Measurements from ENCODE around the gene ATAD2B.
"Not testable (repeated sequence)": the region's sequence is repeated elsewhere in the genome, so short reads cannot be mapped to it uniquely, and the experiment has no call there.

The ATAD2B gene

DNA sequence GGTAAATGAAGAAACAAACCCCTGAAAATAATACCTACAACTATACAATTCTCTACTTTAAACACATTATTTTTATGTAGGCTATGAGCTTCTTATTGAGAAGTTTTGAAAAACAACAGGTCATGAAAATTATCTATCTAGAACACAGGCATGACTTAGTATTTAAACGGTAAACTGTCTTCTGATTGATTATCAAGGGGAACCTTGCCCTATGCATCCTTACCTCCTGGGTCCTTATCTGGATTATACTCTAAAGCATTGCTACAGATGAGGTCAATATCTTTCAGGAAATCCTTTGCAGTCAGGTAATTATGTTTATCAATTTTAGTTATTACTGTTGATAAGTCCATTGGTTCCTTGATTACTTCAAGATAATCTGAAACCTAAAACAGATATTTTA, 144.3 kb downstream of the ATAD2B start:
- no peak for DNase-seq

DNA sequence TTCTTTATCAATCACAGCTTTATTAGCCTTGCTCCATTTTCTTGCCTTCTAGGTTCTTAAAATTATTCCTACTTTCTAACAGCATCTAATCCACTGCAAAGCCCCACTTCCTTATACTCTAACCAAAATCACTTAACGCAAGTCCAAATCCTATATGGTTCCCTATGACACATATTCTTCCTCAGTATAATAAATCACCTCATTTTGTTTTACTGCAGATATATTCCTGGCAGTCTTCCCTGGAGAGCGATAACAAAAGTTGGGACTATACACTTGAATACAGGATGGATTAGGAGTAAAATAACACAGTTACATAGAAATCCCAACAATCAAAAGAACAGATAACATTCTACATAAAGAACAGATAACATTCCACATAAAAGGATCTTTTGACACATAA, 144.8 kb downstream of the ATAD2B start:
- no peak for DNase-seq

DNA sequence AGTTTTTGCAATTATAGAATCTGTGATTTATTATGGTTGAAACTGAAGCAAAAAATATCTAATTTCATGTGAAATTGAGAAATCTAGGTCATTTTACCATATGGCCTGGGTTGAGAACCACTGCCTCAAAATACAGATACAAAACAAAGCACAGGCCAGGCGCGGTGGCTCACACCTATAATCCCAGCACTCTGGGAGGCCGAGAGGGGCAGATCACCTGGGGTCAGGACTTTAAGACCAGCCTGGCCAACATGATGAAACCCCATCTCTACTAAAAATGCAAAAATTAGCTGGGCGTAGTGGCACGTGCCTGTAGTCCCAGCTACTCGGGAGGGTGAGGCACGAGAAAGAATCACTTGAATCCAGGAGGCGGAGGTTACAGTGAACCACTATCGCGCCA, 146.5 kb downstream of the ATAD2B start:
- not testable (repeated sequence) for DNase-seq

DNA sequence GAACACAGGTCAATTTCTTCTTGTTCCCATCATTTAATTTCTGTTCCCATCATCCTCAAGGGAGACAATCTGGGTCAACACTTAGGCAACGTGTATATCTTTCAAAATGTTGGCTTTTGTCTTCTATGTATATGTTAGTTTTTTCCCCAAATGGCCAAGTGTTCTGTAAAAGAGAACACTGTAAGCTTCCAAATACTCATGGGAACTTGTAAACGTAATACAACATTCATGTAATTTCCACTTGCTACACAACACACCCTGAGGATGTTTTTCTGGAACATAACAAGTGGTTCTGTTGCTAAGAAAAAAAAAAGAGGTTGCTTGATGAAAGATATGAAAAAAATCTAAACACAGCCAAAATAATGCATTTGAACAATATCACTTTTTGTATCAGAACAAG, 149.1 kb downstream of the ATAD2B start:
- no peak for DNase-seq

DNA sequence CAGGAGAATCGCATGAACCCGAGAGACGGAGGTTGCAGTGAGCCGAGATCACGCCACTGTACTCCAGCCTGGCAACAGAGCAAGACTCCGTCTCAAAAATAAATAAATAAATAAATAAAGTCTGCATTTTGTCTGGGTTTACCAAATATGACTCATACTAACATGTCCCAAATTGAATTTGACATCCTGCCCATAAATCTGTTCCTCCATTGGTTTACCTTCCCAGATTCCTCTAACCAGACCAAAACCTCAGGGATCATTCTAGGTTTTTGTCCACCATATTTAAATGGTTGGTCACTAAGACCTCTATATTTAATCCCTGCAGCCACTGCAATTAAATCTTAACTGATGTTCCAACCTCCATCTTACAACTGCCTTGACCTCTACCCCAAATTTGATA, 150.9 kb downstream of the ATAD2B start:
- DNase-seq = no peak

DNA sequence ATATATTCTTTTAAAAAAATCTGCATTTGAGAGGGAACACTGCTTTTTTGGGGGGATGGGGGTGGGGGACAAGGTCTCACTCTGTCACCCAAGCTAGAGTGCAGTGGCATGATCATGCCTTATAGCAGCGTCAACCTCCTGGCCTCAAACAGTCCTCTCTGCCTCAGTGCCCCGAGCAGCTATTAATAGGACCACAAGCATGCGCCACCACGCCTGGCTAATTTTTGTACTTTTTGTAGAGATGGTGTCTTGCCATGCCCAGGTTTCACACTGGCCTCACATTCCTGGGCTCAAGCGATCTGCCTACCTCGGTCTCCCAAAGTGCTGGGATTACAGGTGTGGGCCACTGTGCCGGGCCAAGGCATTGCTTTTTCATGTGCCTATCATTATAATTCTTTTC, 154.2 kb downstream of the ATAD2B start:
- DNase-seq = no peak

DNA sequence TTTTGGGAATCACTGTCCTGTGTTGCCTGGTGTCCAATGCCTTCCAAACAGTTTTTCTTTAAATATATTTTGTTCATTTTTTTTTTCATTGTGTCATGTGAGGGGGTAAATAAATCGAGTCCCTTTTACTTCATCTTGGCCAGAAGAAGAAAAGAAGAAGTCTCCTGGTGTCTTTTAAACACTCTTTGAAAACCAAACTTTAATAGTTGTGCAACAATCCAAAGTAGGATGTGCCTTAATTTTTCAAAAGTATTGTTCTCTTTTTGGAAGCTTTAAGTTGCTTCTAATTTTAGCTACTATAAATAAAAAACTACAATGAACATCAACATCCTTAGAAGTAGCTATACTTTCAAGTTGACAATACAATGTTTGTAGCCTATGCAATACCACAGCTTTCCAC, 154.9 kb downstream of the ATAD2B start:
- no peak for DNase-seq

DNA sequence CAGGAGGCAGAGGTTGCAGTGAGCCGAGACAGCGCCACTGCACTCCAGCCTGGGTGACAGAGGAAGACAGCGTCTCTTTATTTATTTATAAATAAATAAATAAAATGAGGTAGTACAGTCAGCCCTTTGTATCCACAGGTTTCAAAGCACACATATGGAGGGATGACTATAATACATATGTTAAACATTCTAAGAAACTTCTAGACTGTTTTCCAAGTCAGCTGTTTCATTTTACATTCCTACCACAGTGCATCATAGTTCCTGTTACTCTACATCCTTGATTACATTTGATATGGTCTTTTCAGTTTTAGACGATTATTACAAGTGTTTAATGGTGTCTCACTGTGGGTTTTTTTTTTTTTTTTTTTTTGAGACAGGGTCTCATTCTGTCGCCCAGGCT, 157.6 kb downstream of the ATAD2B start:
- DNase-seq = no peak

DNA sequence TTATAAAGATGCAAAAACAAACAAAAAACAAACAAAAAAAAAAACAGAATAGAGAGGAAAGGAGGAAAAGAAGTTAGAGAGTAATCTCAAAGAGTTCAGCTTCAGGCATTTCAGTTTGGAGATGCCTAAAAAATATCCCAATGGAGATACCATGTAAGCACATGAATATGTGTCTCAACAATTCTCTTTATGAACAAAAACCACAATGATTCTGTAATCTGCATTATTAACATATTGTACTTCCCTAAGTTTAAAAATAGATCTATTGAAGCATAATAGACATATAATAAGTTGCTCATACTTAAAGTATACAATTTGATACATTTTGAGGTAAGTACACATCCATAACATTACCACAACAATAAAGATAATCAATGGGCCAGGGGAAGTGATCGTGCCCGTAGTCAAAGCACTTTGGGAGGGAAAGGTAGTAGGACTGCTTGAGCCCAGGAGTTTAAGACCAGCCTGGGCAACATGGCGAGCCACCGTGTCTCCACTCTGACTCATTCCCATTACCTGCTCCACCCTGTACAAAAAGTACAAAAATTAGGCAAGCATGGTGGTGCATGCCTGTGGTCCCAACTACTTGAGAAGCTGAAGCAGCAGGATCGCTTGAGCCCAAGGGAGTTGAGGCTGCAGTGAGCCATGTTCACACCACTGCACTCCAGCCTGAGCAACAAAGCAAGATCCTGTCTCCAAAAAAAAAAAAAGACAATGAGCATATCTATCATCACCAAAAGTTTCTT, 158.9 kb downstream of the ATAD2B start:
- no peak for DNase-seq

DNA sequence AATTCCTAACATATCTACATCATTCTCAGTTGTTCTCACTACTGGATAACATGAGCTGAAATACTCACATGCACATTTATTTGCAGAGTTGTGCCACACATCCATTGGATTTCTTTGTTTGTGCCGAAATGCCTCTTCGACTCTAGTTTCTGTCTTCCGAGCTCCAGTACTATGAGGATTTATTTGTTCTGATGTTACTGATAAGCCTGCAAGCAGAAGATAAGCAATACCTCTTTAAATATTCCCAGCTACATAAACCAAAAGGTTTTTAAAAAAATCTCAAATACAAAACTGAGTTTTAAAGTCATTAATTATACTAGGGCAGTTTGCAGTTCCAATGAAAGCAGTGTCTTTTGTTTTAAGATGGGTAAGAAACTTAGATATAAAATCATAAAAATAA, 164.8 kb downstream of the ATAD2B start:
- DNase-seq = no peak

DNA sequence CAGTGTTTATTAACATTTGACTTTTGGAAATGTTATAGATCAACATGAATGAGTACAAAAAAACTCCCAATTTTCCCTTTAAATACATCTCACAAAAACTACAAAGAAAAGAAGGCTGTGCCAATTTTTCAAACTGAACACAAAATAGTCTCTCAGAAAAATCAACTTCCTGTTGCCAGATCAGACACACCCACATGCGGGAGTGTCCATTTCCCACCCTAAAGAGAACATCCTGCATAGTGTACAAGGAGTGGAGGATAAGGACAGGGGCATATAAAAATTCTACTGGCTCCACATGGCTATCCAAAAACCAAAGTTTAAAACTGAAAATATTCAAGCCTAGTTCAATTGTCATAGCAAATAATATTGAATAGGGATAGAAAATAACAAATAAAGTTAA, 165.3 kb downstream of the ATAD2B start:
- peak; percentile 5 for DNase-seq

DNA sequence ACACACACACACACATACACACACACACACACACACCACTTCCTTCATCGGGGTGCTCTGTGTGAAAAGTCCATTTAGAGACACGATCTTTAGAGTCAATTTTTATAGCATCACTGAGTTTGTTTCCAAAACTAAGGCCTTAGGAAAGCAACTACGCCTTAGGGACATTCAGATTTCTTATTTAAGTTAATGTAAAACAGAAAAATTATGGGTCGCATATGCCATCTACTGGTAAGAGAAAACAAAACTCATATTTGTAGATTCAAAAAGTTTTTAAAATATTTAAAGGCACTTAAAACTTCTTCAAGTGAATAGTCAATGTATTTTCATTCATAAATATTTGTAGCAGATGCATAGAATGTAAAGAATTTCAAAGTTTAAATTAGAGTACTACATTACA, 166.2 kb downstream of the ATAD2B start:
- peak; percentile 37 for DNase-seq

DNA sequence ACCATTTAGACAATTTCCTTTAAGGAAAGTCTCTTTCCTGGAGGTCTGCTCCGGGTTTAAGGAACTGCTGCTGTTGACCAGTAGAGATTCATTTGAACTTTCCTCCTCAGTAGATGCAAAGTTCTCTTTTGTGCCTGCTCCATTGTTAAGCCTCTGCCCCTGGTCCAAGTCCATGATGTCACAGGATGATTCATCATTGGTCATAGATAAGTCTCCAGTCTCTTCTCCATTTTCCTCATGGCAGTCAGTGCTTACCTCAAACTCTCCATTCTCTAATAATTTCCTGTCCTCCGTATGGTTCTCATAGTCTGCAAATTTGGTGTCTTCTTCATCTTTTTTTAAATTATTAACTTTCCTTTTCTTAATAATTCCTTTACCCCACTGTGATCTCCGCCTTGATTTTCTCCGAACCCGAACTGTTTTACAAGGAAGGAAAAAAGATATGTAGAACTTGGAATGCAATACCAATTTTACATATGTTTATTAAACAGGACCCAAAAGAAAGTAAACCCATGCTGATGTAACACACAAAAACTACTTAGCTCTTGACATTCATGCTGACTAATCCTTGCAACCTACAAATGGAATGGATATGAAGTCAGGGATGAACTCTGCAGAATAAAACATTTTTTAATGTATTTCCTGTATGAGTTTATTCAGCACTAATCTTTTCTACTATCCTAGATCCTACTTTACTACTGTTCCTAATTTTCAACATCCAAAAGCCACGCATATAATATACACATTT, 169.1 kb downstream of the ATAD2B start:
- DNase-seq = no peak

DNA sequence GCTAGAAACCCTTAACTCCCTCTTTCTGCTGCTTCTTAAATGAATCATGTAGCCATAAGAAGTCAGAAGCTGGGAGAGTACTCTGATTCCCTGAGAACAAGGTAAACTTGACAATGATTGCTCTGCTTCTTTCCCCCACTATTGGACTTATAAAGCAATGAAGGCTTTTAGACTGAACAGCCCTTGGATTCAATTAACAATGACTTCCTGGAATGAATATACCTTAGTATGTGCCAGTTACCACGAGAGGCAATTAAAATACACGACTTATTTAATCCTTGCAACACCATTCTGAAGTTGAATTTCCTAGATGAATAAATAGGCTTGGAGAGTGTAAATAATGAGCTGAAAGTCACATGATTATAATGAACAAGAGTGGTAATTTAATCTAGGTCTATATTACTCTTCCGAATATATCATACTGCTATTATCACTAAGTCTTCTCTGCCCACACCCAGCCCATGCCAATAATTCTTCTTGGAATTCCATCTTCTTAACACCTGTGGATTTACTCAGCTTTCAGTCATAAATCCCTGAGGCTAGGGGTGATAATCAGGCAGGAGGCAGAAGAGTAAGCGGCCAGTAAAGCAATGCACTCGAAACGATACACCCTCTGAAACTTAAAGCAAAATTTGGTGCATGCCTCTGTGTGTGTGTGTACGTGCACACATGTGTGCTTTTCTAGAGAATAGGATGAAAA, 170.2 kb downstream of the ATAD2B start:
- DNase-seq = peak; percentile 53

DNA sequence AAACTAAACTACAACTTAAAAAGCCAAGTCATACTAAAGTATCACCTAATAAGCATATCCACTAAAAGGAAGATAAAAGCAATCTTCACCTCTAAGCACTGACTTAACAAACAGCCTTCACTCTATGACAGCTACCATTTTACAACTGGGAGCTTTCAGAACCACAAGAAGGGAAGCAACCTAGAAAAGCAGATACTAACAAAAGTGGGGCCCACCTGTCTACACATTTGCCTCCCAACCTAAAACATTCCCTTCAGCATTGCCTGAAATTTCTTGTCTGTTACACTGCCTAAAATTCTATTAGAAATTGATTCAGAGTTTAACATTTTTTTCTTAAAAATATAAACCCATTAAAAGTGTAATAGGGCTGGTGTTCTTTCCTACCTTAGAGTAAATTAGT, 172.0 kb downstream of the ATAD2B start:
- DNase-seq = no peak

DNA sequence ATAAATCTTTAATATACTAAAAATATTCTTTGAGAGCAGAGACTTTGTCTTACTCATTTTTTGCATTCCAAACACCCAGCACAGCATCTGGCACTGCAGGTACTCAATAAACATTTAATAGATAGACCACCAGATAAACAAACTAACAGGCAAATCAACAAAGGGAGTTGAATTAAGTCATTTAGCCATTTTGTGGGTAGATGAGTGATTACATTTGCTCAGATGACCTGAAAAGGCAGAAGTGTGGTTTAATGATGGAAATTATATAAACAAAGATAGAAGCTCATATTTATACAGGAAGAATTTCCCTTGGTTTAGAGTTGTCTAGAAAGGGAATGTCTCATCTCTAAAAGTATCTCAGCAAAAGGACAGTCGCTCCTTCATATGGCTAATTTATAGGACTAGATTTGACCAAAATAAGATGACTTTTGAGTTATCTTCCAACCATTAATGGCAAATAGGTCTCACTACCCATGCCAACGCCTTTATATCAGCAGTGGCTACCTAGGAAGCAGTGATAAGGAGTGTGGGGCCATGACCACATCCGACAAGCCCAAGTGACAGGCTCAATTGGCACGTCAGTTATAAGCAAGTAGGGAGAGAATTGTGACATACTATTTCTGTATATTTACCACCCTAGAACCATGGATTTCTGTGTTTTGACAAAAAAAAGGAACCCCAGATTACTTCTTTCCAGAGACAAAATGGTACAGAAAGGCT, 173.5 kb downstream of the ATAD2B start:
- DNase-seq = no peak

DNA sequence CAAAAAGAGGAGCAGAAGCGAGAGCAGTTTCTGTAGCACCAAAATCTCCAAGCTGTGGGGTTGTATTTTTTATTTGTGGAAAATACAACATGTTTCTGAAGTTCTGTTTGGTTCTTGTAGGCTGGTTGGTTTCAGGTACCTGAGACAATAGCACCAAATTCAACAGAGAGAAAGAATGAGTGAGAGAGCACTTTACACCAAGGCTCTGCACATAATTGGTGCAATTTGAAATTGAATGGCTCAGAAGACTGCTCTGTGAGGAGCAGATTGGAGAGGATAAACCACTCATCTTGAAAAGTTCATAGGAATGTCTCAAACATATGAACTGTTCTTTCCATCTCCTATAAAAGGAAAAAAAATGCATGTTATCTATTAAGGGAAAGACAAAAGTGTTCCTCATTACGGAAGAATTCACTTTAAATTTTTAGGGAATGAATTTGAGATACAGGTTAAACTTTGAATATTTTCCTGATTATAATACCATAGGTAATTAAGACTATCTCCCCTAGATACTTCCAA, 175.1 kb downstream of the ATAD2B start:
- DNase-seq = no peak

DNA sequence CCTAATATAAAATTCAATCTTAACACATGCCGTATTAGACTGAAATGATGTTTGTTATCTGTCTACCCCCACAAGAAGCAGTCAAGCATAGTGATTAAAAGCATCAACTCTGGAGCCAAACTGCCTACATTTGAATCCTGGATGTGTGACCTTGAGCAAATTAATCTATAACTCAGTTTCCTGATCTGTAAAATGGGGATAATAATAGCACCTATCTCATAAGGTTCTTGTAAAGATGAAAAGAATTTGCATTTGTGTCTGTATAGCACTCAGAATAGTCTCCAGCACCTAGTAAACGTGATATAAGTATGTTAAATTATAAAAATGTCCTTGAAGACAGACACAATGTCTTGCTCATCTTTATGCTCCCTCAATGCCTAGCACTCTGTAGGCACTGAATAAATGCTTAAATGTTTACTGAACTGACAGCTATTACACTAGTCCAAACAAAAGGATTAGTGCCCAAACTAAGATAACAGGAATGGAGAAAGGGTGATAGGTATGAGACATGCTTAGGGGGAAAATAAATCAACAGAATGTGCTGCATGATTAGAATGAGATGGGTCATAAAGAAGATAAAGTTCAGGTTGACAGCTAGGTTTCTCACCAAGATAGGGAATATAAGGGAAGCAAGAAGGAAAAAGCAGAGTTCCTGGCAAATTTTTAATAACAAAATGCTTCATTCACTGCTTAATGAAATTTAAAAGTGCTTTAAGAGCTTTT, 180.6 kb downstream of the ATAD2B start:
- DNase-seq = no peak

DNA sequence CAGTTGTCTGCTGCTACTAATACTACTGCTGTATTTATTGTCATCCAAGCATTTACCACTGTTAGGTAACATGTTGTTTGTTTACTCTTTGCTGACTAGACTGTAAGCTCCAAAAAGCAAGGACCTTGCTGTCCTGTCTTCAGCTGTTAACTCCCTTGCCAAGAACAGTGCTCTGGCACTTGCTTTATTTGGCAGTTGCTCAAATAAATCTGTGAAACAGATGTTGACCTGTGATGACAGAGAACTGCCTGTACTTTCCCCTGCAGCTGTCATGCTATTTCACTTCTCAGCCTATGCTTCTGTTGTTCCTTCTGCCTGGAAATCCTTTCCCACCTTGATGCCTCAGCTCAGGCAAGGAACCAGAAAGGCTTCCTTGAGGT, 181.2 kb downstream of the ATAD2B start:
- DNase-seq = peak; percentile 73

DNA sequence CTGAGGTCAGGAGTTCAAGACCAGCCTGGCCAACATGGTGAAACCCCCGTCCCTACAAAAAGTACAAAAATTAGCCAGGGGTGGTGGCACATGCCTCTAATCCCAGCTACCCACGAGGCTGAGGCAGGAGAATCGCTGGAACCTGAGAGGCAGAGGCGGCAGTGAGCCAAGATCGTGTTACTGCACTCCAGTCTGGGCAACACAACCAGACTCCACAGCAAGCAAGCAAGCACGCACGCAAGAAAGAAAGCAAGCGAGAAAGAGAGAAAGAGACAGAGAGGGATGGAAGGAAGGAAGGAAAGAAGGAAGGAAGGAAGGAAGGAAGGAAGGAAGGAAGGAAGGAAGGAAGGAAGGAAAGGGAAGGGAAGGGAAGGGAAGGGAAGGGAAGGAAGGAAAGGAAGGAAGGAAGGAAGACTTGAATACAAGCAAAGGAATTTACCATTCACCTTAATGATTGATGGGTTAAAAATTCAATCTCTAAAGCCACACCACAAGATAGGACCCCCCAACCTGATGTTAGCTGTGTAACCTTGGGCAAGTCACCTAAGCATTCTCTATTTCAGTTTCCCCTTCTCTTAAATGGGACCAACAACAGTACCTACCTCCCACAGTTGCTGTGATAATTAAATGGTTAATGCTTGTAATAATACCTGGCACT, 181.7 kb downstream of the ATAD2B start:
- DNase-seq = no peak

DNA sequence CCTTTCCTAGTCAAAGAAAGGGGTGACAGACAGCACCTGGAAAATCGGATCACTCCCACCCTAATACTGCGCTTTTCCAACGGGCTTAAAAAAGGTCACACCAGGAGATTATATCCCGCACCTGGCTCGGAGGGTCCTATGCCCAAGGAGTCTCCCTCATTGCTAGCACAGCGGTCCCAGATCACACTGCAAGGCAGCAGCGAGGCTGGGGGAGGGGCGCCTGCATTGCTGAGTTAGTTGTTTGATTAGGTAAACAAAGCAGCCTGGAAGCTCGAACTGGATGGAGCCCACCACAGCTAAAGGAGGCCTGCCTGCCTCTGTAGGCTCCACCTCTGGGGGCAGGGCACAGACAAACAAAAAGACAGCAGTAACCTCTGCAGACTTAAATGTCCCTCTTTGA, 190.1 kb downstream of the ATAD2B start:
- not testable (repeated sequence) for DNase-seq

DNA sequence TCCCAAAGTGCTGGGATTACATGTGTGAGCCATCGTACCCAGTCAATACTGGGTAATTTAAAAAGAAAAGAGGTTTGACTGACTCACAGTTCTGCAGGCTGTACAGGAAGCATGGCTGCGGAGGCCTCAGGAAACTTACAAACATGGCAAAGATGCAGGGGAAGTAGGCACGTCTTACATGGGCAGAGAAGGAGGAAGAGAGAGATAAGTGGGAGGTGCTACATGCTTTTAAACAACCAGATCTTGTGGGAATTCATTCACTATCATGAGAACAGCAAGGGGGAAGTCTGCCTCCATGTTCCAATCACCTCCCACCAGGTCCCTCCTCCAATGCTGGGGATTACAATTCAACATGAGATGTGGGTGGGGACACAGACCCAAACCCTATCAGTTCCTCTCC, 192.5 kb downstream of the ATAD2B start:
- DNase-seq = no peak
